Upper lobe of right lung (tissue), 1 donor: ENCODE measurements around the gene TPD52L2. TPM values are rescaled to one million over a fixed set of nuclear protein-coding genes. Genes with fewer than 3 reads are reported as not detected.

Experiments
- ATAC-seq: fragments of 200-7000 bp; cut with Tn5 transposase; one replicate; pipeline ENCODE4 v1.9.1; 2020; ENCODE audit warnings: mild to moderate bottlenecking, moderate library complexity
- DNase-seq: peaks from one replicate; pipeline ENCODE4 v3.0.0-alpha.2; 2020
- H3K27ac ChIP-seq: fragments of 200-600 bp; one replicate; pipeline ENCODE4 v1.8.0; 2022
- H3K27me3 ChIP-seq: fragments of 200-600 bp; one replicate; pipeline ENCODE4 v1.8.0; 2022; ENCODE audit warnings: mild to moderate bottlenecking
- H3K36me3 ChIP-seq: fragments of 200-600 bp; one replicate; pipeline ENCODE4 v1.8.0; 2022
- H3K4me1 ChIP-seq: fragments of 200-600 bp; one replicate; pipeline ENCODE4 v1.8.0; 2022
- H3K4me3 ChIP-seq: fragments of 200-600 bp; one replicate; pipeline ENCODE4 v1.8.0; 2022; ENCODE audit warnings: mild to moderate bottlenecking
- H3K9me3 ChIP-seq: fragments of 200-600 bp; one replicate; pipeline ENCODE4 v1.8.0; 2022
- CTCF ChIP-seq: fragments of 200-600 bp; IDR thresholded peaks from one replicate; pipeline ENCODE4 v1.8.0; 2022; ENCODE audit warnings: antibody characterized with exemption
- intact Hi-C: fragments of 100-400 bp; cut with DNase I; formaldehyde crosslinking; loops from one replicate; pipeline ENCODE4 v1.11.0; 2022
- total RNA-seq: library from RNA; stranded (reverse); fragmentation: NEBNext Ultra II Directional; extraction: Animal tissue kit (Norgen Biotek cat#: 25700); gene quantifications from one replicate; pipeline ENCODE4 v1.2.1, GENCODE V29; 2021
- donor health status: DM: no; HTN: yes; CAD: no; lungs with severe emphysema.

The TPD52L2 gene
- total RNA-seq, 1 donor from 2014 or later, result 81.5 TPM

- DNase-seq (no peak), ATAC-seq (no peak)
- intact Hi-C loops, result no loop called here
- TF ChIP-seq CTCF, result no peak
- H3K27me3 ChIP-seq, result no peaks in the 10 kb centered on the region
- peaks cover 49% of the 10 kb centered on the region for H3K4me1 ChIP-seq
- no peak overlapping the region for H3K27ac ChIP-seq
- no peak overlapping the region for H3K4me3 ChIP-seq
- H3K9me3 ChIP-seq, result no peaks in the 10 kb centered on the region
- H3K36me3 ChIP-seq, result peaks cover 8% of the 10 kb centered on the region
Measured at GRCh38 chr20:63897978-63898561, 33.0 kb downstream of the TPD52L2 start.

- no peaks in the 10 kb centered on the region for H3K27me3 ChIP-seq
- no peak for ATAC-seq
- no peak overlapping the region for H3K4me3 ChIP-seq
- DNase-seq, result no peak
- no peaks in the 10 kb centered on the region for H3K9me3 ChIP-seq
- intact Hi-C loops, result no loop called here
- peaks cover 47% of the 10 kb centered on the region for H3K4me1 ChIP-seq
- no peak for TF ChIP-seq CTCF
- H3K27ac ChIP-seq, result no peak overlapping the region
- peaks cover 8% of the 10 kb centered on the region for H3K36me3 ChIP-seq
Measured at GRCh38 chr20:63898882-63899558, 34.0 kb downstream of the TPD52L2 start.

- Histone ChIP-seq H3K4me1 (peaks cover 44% of the 10 kb centered on the region), H3K36me3 (peaks cover 8% of the 10 kb centered on the region), H3K4me3 (no peak overlapping the region), H3K27ac (no peak overlapping the region), H3K9me3 (no peaks in the 10 kb centered on the region), H3K27me3 (no peaks in the 10 kb centered on the region)
- no peak for ATAC-seq
- intact Hi-C loops, result no loop called here
- TF ChIP-seq CTCF, result no peak
- DNase-seq, result no peak
Measured at GRCh38 chr20:63900413-63900812, 35.3 kb downstream of the TPD52L2 start.

GRCh38 chr20:63903796-63904561, 38.9 kb downstream of the TPD52L2 start:
- Histone ChIP-seq H3K9me3 (no peaks in the 10 kb centered on the region), H3K4me1 (peaks cover 22% of the 10 kb centered on the region), H3K4me3 (no peak overlapping the region), H3K27ac (no peak overlapping the region), H3K36me3 (no peaks in the 10 kb centered on the region), H3K27me3 (no peaks in the 10 kb centered on the region)
- ATAC-seq, result no peak
- intact Hi-C loops, result no loop called here
- DNase-seq, result no peak
- TF ChIP-seq CTCF, result no peak

- H3K27ac ChIP-seq, result no peak overlapping the region
- no peaks in the 10 kb centered on the region for H3K36me3 ChIP-seq
- no peak overlapping the region for H3K4me3 ChIP-seq
- DNase-seq (no peak), ATAC-seq (no peak)
- peaks cover 9% of the 10 kb centered on the region for H3K4me1 ChIP-seq
- no peaks in the 10 kb centered on the region for H3K9me3 ChIP-seq
- intact Hi-C loops, result no loop called here
- no peaks in the 10 kb centered on the region for H3K27me3 ChIP-seq
- TF ChIP-seq CTCF, result no peak
Measured at GRCh38 chr20:63908008-63908682, 43.1 kb downstream of the TPD52L2 start.
